DMS 273 (cell line): ENCODE measurements around the gene MAPK10.

ENCODE experiments used
- DNase-seq: peaks from one replicate; lab custom pipeline; 2025; ENCODE audit not compliant: unreplicated experiment; lab: John Stamatoyannopoulos, UW

Gene MAPK10

DNA sequence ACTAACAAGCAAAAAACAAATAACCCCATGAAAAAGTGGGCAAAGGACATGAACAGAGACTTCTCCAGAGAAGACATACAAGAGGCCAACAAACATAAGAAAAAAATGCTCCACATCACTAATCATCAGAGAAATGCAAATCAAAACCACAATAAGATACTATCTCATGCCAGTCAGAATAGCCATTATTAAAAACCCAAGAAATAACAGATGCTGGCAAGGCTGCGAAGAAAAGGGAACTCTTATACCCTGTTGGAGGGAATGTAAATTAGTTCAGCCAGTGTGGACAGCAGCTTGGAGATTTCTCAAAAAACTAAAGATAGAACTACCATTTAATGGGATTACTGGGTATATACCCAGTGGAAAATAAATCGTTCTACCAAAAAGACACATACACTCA is 79.6 kb downstream of the MAPK10 start:
- no peak for DNase-seq

DNA sequence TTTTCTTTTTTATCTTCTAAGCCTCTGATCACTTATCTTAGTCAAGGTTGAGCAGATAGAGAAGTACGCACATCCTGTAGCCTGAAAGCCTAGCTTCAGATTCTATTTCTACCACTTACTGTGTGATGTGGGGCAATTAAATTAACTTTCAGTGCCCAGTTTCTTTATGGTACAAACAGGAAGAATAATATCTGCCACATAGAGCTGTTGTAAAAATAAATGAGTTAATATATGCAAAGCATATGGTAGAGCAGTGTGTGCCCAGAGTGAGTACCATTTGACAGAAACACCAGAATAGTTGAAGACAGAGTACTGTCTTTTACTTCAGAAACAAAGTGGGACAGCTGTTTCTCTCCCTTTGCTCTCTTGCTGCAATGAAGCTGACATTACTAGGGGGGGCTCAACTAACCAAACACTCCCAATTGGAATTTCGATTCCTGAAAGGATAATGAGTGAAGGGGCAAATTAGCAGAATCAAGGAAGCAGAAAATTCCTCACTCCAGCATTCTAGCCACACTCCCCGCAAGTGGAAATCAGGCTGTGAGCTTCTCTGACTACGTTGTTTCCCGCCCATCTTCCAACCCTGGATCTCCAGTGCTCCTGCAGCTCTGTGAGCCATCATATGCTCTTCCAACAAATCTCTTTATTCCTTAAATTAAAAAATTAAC is 80.4 kb downstream of the MAPK10 start:
- peak; percentile 36 for DNase-seq

DNA sequence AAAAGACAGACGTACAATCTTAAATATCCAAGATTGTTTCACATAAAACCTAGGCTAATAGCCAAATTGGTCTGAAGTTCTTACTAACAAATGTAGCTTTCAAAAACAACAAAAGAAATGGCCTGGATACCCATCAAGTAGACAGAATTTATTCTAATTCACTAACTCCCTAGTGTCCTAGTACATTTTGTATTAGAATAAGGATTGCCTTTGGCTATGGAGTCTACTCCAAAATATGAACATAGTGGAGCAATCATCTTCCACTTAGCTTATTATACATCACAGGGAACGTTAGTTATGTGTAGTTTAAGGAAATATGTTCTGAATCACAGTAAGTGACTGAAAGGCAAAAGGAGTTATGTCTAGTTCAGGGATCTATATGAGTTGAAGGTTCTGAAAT is 81.7 kb downstream of the MAPK10 start:
- no peak for DNase-seq

DNA sequence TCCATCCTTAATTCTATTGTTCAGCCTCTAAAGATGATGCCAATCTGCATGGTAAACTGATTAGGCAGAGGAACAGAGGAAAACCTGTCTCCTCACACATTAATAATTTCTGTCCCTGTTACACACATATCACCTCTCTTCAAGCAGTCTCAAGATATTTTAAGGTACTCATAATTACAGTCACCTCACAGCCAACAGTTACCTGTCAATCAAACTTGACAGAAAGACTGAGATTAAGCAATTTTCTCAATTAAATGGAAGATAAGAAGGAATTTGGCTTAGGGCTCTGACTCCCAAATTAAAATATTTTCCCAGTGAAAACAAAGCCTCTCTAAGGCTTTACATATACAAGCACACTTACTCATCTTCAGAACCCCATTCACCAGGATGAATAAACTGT is 85.2 kb downstream of the MAPK10 start:
- no peak for DNase-seq

DNA sequence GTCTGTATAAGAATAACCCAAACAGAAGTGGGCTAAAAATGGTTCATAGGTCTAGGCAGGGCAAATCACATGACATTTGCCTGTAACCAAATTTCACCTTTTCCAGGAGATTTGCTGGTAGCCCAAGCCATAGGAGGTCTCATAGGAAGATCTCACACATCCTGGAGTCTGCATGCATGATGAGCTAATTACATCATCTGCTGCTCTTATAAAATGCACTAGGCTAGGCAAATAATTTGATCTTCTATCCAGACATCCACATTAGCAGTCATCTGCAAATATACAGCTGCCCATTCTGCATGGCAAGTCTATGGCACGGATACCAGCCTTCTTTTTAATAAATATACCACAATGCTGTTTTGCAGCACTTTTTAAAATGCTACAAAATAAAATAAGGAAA is 87.2 kb downstream of the MAPK10 start:
- no peak for DNase-seq

DNA sequence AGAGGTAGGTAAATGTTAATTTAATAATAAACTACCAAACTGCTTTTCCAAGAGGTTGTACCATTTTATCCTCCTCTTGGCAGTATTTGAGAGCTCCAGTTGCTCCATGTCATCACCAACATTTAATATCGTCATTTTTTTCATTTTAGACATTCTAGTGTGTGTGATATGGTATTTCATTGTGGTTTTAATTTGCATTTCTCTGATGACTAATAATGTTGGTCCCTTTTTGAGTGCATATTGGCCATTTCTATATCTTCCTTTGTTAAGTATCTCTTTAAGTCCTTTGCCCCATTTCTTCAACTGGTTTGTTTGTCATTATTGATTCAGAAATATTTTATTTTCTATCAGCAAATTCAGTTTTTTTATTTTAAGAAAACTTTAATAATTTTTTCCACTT is 88.8 kb downstream of the MAPK10 start:
- DNase-seq = no peak

DNA sequence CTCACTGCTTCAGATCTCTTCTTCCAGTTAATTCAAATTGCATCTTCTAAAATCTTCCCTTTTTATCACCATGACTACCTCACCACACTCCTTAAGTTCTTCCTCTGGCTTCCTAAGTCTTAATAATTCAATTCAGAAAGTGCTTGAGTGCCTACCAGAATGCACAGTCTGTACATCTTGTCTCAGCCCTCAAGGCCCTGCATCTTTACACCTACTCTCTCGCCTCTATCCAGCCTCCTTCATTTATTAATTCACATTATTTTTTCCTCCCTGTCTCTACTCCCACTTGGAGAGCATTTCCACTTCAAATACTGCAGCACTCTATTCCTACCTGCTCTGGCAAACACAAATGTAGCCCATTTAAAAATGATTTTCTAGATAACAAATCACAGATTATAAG is 90.5 kb downstream of the MAPK10 start:
- no peak for DNase-seq

DNA sequence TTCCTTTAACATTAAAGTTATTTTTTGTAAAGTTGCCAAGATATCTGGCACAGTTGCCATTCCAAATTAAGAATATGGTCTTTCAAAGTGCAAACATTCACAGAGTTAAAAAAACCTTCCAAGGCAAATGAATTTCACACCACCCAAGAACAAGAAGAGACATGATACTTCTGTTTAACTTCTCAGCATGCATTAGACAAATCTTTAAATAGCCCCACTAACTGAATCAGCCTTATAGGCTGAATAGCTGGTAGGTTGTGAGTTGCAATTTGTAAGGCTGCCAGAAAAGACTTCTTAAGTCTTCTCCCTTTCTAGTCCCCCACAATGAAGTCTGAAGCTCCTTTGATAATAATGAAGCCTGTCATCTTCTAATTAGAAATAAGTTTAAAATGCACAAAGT is 95.6 kb downstream of the MAPK10 start:
- DNase-seq = no peak

DNA sequence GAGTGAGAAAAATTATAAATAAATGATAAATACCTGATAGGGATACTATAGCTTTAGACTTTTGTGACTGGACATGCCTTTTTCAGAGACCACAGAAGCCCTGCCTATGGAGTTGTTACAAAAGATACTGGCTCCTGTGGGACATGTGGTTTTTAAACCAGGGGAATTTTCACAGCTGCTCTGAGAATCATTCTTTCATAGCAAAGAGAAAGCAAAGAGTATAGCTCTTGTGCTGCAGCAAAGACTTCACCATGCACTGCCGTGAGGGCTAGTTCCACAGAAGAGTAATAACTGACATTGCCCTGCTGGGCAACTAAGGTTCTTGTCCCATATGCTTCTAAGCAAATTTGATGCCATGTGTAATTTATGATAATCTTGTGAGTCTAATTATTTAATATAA is 98.2 kb downstream of the MAPK10 start:
- no peak for DNase-seq

DNA sequence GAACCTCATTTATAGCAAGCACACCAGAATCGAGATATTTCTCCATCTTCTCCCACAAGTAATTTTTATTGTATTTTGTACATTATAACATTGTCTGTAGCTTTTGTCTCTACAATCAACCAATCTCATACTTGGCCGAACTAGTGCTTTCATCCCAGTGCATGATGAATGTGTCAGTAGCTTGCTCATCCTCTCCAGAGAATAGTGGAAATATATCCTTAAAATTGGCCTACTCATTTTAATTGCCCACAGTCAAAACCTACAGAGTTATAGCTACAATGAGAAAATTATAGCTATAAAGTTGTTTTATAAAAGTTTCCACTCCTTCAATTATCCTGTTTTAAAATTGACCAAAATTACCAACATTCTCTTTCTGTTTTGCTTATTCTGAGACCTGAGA is 103.8 kb downstream of the MAPK10 start:
- DNase-seq = no peak

DNA sequence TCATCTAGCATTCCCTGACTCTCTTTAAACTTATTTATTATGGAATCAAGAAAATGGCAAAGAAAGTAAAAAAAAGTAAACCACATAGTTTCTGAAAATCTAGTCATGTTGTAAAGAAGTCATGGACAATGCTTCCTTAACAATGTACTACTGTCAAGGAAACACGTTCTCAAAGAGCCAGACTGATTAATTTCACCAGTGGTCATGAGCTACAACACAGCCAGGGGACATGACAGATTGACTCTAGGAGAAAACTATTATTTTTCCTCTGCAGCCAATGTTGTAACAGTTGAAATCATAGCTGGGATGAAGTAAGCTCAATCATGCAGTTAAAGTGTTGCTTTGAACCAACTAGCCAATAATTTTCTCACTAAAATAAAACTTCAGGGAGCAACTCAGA is 109.2 kb downstream of the MAPK10 start:
- DNase-seq = no peak

DNA sequence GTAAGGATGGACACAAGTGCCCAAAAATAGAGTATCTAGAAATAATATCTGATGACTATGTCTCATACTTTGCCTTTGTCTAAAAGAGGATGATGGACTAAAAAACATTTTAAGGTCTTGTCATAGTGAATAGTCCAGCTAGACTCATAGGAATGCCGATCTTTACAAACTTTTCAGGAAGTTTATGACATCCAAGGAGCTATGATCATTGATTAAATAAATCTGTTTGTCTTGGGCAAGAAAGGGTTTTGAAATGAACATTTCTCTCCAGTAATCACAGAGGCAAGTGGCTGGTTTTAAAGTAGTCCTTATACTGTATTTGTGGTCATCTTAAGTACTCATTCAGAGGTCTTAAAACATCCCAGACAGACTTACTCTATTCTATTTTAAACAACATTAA is 109.8 kb downstream of the MAPK10 start:
- no peak for DNase-seq

DNA sequence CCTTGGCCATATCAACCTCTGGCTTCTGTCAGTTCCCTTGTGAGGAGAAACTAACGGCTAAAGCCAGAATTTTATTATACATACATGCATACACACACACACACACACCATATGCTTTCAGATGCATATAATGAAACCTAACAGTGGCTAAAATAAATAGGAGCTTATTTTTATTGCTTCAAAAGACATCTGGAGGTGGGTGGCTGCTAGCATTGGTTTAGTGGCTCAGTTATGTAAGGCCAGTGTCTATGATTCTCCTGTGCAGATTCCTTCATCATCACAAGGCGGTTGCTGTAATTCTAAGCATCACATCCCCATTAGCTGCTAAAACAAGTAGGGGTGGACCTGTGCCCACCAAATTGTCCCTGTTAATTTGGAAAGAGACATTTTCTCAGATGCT is 110.8 kb downstream of the MAPK10 start:
- peak; percentile 18 for DNase-seq

DNA sequence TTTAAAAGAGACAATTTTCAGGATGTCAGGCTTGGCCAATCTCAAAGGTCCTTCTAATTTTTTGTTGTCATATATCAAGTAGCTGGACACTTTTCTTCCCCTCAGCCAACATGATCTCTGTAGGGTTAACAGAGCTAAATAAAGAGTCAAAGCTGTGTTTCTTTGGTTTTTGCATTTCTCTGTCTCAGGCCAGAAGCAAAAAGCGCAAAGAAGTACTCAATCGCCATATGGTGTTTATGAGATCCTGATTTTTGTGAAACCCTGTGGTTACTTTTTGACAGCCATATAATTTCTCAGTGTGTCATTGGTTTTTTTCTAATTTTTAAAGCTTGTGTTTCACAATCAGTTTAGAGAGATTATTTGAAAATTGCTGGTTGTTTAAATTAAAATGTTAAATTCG is 111.9 kb downstream of the MAPK10 start:
- DNase-seq = peak; percentile 3

DNA sequence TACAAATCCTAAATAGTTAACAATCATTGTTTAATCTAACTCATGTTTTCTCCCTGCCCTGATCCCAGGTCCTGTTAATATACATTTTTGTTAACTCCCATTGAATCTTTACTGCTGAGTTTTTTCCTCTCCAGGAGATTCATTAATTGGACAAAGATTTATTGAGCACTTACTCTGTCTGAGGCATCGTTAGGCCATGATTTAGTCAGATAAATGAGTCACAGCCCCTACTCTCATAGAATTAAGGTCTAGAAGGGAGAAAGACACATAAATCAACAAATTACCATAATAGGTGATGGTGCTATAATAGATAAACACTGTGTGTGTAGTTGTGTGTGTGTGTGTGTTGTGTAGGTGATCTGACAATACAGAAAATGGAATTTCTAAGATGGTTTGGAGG is 112.5 kb downstream of the MAPK10 start:
- no peak for DNase-seq

DNA sequence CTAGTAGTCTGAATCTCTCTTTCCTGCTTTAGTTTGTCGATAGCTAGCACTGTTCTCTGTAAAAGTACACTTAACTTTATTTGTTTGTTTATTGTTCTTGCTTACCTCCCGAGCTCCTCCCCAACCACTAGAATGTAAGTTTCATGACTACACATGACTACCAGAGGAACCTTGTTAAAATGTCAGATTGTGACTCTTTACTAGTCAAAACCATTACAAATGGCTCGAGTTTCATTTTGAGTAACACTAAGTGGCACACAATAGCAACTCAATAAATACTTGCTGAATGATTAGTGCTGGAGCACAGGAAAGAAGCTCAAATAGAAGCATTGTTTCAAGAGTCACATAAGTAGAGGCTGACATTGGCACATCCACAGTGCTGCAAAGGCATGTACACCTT is 116.1 kb downstream of the MAPK10 start:
- no peak for DNase-seq

DNA sequence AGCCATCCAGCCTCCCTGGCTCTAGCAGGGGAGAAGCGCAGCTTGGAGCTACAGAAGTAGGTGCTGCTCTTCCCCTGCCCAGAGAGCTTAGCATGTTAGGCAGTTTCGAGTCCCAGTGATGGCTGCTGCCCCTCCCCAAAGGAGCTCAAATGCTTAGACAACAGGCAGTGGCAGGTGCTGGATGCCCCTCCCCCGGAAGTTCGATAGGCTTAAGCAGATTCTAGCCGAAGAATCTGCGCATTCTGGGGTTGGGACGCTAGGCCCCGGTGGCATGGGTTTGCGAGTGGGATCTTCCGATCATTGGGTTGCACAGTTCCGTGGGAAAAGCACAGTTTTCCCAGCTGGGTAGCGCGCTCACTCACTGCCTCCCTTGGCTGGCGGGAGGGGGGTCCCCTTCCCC is 117.2 kb downstream of the MAPK10 start:
- no peak for DNase-seq

DNA sequence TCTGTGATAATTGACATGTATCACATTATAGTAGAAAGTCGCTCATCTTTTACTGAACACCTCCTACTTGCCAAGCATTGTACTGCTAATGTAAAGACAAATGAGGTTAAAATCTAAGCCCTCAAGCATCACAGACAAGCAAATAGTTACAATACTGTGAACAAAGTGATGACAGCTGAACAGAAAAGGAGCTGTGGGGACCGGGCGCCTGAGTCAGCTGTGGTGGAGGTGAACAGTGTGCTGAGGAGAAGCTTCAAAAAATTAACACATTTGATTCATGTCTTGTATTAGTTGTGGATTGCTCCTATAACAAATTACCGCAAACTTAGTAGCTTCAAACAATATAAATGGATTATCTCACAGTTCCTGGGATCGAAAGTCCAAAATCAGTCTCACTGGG is 124.3 kb downstream of the MAPK10 start:
- no peak for DNase-seq

DNA sequence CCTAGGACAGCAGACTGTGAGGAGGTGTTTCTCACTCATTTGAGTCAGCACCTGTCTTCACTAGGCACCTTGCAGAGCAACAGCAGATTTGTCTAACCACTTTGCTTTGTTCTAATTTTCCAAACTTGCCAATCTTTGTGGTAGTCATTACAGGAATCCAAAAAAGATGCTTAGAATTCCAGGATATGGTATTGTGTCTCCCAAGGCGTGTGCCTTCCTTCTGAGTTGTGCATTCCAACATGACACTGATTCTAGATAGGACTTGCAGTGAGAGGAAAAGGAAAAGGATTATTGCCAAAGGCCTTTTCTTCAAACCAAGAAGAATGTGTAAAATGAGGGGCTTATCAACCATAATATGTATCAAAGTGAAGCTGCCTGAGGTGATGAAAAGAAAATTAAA is 126.2 kb downstream of the MAPK10 start:
- DNase-seq = no peak

DNA sequence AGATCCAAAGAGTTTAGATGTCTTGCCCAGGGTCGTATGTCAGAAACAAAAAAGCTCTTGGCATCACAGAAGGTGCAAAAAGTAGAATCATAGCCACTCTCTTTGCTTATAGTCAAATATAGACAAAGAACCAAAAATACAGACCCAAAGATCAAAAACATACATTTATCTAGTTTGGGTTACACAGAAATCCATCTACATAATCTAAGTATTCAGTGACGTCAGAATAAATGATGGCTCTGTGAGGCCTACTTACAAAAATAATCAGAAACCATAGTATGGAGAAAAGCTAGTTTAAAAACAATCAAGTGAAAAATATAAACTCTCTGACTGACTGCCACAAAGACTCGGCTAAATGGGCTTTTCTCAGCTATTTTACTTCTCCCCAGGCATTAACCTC is 126.8 kb downstream of the MAPK10 start:
- DNase-seq = no peak

DNA sequence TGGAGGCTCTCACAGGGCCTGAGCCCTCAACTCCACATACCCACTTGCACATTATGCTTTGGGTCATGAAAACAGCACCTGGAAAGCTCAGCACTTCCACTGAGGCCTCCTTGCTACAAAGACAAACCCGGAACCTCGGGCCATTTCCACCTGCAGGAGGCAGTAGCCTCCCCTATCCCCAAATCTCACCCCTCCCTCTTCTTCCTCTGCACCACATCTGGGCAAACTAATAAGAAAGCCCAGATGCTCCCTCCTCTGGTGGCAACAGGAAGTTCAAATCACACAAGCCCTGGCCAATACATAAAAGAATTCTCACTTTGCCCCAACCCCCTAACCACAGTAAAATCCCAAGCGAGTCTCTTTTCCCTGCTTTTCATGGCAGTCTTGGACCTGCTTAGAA is 136.4 kb downstream of the MAPK10 start:
- DNase-seq = peak; percentile 59

DNA sequence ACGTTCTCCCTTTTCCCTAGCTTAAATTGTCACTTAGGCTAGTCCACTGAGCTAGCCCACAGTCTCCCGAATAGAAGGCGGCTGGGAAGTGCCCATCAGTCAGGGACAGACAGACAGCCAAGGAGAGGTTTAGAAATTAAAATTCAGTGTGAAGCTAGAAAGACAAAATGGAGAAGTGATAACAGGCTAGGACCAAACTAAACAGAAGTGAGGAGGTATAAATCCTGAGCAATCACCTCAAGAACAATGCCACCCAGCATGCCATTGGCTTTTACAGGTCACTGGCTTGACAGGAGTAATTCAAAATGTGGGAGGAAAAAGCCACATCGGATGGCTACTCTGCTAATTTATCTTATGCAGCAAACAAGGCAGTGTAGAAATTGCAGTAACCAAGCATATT is 138.9 kb downstream of the MAPK10 start:
- no peak for DNase-seq

DNA sequence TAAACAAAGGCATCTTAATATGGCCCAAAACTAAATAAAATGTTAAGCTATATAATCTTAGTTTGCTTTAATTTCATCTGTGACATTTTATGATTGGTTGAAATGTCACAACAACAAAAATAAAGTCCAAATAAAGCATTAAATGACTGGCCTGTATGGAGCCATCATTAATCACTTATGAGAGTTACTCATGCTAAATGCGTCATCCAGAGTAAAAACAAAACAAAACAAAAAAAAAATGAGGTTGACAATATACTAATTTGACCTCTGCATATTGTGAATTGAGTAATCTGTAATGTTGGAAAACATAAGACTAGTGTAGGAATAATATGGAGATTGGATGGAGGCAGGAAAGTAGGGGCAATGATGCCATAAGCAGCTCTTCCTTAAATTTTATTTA is 139.7 kb downstream of the MAPK10 start:
- DNase-seq = no peak
